DOHH2 (cell line): ENCODE results near the gene DCPS.

Experiments
- EZH2phosphoT487 ChIP-seq: fragments of 200-600 bp; sonication (generic); IDR thresholded peaks from 2 replicates; pipeline ENCODE4 v1.6.1; 2017; ENCODE audit warnings: borderline replicate concordance, mild to moderate bottlenecking, antibody characterized with exemption, low read length, moderate library complexity, mixed read lengths
- TF ChIP-seq, protein P1 (sequence below): fragments of 200-600 bp; sonication (generic); IDR thresholded peaks from one replicate; pipeline ENCODE4 v1.5.1; 2014; ENCODE audit warnings: antibody characterized with exemption, mild to moderate bottlenecking, low read depth, low read length; ENCODE audit not compliant: poor library complexity, severe bottlenecking

- TF ChIP-seq, protein P1, sequence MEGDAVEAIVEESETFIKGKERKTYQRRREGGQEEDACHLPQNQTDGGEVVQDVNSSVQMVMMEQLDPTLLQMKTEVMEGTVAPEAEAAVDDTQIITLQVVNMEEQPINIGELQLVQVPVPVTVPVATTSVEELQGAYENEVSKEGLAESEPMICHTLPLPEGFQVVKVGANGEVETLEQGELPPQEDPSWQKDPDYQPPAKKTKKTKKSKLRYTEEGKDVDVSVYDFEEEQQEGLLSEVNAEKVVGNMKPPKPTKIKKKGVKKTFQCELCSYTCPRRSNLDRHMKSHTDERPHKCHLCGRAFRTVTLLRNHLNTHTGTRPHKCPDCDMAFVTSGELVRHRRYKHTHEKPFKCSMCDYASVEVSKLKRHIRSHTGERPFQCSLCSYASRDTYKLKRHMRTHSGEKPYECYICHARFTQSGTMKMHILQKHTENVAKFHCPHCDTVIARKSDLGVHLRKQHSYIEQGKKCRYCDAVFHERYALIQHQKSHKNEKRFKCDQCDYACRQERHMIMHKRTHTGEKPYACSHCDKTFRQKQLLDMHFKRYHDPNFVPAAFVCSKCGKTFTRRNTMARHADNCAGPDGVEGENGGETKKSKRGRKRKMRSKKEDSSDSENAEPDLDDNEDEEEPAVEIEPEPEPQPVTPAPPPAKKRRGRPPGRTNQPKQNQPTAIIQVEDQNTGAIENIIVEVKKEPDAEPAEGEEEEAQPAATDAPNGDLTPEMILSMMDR: no peak
- no peak for TF ChIP-seq EZH2phosphoT487
Observed at GRCh38 chr11:126384449-126385070, 80.7 kb downstream of the DCPS start.
